OCI-LY7 (cell line): Measurements from ENCODE around the gene TTC9C.

Experiments used
- EZH2phosphoT487 ChIP-seq: fragments of 200-600 bp; sonication (generic); IDR thresholded peaks from 2 replicates; pipeline ENCODE4 v1.6.1; 2018; ENCODE audit warnings: low read depth, borderline replicate concordance, mild to moderate bottlenecking, mixed run types, antibody characterized with exemption, low read length, moderate library complexity, mixed read lengths
- TF ChIP-seq, protein P1 (sequence below): fragments of 200-600 bp; sonication (generic); conservative IDR thresholded peaks from 2 replicates; pipeline ENCODE4 v1.5.1; 2014; ENCODE audit warnings: mild to moderate bottlenecking, antibody characterized with exemption, low read length, moderate library complexity, mixed read lengths

- TF ChIP-seq, protein P1, sequence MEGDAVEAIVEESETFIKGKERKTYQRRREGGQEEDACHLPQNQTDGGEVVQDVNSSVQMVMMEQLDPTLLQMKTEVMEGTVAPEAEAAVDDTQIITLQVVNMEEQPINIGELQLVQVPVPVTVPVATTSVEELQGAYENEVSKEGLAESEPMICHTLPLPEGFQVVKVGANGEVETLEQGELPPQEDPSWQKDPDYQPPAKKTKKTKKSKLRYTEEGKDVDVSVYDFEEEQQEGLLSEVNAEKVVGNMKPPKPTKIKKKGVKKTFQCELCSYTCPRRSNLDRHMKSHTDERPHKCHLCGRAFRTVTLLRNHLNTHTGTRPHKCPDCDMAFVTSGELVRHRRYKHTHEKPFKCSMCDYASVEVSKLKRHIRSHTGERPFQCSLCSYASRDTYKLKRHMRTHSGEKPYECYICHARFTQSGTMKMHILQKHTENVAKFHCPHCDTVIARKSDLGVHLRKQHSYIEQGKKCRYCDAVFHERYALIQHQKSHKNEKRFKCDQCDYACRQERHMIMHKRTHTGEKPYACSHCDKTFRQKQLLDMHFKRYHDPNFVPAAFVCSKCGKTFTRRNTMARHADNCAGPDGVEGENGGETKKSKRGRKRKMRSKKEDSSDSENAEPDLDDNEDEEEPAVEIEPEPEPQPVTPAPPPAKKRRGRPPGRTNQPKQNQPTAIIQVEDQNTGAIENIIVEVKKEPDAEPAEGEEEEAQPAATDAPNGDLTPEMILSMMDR = peak; percentile 85
- no peak for TF ChIP-seq EZH2phosphoT487
These were observed 47.5 kb upstream of the TTC9C start for GRCh38 chr11:62680825-62681240.
